Hematopoietic multipotent progenitor cell (in vitro differentiated cells): ENCODE results near the gene ASB16. TPM values are rescaled to one million over a fixed set of nuclear protein-coding genes. Genes with fewer than 3 reads are reported as not detected.
"Not testable (repeated sequence)": the region's sequence is repeated elsewhere in the genome, so short reads cannot be mapped to it uniquely, and the experiment has no call there.

Experiments used
- DNase-seq, 3 donors: peaks; one replicate each; pipeline ENCODE4 v3.0.0-alpha.2; 2011 to 2015; ENCODE audit warnings: low read depth in 2 of 3, low spot score in 2 of 3
- total RNA-seq: library from RNA; depleted of rRNA; stranded (reverse); fragments of >200 nt; gene quantifications from one replicate; pipeline ENCODE4 v1.2.3, GENCODE V29; 2012

The ASB16 gene
- total RNA-seq, 1 donor, result not detected

- no peak for DNase-seq
Observed at GRCh38 chr17:44146375-44147346, 23.8 kb upstream of the ASB16 start.

DNA sequence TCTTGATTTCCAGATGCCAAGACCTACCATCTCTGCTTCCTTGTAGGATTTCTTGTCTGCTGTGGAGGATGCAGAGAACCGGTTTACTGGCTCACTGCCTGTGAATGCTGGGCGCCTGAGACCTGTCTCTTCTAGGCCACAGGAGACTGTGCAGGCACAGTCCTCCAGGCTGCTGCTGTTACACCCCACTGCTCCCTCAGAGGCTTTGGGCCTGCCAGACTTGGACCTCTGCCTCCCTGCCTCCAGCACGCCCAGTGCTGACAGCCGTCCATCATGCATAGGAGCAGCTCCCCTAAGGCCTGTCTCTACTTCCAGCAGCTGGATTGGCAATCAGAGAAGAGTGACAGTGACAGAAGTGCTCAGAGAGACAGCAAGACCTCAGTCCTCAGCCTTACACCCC is 22.7 kb upstream of the ASB16 start:
- DNase-seq, result no peak

GRCh38 chr17:44149066-44149465 is 21.4 kb upstream of the ASB16 start:
- DNase-seq, result not testable (repeated sequence)

GRCh38 chr17:44149750-44150329 is 20.7 kb upstream of the ASB16 start:
- DNase-seq, result no peak

GRCh38 chr17:44152875-44153274 is 17.6 kb upstream of the ASB16 start:
- no peak for DNase-seq

GRCh38 chr17:44155488-44155887 is 15.0 kb upstream of the ASB16 start:
- no peak for DNase-seq

GRCh38 chr17:44159519-44160210 is 10.8 kb upstream of the ASB16 start:
- DNase-seq, result no peak

DNA sequence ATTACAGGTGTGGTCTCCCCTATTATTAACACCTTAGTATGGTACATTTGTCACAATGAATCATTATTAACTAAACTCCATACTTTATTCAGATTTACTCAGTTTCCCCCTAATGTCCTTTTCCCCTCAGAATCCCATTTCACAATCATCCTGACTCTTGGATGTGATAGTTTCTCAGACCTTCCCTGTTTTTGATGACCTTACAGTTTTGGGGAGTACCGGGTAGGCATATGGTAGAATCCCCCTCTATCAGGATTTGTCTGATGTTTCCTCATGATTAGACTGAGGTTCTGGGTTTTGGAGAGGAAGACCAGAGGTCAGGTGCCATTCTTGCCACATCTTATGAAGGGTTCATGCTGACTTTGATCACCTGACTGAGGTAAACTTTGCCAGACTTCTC is 6.0 kb upstream of the ASB16 start:
- no peak for DNase-seq

DNA sequence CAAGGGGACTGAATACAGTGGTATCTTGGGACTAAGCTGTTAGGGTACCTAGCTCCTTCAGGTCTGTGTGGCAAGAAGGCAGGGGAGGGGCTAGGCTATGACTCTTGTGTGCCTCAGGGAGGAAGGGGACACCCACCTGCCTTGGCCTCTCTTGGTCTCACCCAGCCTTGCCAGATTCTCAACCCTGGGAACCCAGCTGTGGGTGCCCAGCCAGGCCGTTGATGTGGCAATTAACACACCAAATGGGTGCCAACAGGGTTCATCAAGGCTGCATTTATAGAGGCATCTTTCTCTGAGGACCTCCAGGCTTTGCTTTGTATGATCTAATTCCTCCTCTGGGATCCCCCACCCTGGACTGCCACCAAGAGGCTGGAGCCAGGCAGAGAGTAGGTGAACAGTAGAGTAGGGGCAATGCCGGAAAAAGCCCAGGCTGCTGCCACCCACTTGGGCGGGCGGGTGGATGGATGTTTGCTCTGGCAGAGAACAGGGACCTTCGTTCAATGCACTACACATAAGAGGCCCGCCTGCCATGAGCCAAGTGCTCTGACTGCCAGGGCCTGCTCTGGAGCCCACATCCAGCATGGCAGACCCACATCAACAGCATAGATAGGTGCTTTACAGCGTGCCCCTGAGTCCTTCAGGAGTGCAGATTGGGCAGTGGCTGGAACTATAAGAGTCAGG is 3.2 kb upstream of the ASB16 start:
- no peak for DNase-seq

DNA sequence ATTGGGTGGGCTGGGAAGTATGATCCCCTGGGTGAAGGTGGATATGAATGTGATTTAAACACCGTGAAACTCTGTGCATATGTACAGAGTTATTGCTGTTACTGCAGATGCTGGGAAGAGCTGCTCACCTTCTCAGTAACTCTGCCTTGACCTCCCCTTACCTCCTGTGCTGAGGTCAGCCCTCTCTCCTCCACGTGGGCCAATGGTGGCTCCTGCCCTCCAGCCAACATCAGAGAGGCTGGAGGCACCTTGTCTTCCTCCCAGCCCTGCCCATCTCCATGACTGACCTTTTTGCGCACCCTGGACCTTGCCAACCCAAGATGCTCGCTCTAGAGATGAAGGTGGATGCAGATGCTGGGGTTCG is 387 bp upstream of the ASB16 start:
- DNase-seq, result no peak

GRCh38 chr17:44171931-44172455 is 1.5 kb downstream of the ASB16 start:
- no peak for DNase-seq

GRCh38 chr17:44174427-44174826 is 3.9 kb downstream of the ASB16 start:
- DNase-seq, result no peak

DNA sequence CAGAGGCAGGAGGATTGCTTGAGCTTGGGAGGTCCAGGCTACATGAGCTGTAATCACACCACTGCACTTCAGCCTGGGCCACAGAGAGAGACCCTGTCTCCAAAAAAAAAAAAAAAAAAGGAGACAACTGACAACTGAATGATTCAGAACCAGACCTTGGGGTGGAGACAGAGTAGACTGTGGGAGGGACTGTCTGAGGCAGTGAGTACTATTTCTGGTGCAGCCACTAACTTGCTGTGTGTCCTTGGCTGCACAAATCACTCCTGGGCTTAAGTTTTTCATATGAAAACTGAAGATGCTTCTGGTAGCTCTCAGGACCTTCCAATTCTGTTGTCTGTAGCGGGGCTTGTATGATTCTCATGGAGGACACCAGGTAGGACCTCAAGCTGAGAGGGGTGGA is 5.8 kb downstream of the ASB16 start:
- DNase-seq, result no peak

- no peak for DNase-seq
Observed at GRCh38 chr17:44176671-44177501, 6.4 kb downstream of the ASB16 start.

- no peak for DNase-seq
Observed at GRCh38 chr17:44177640-44178039, 7.1 kb downstream of the ASB16 start.

GRCh38 chr17:44178133-44178532 is 7.6 kb downstream of the ASB16 start:
- DNase-seq, result no peak

GRCh38 chr17:44183024-44183423 is 12.5 kb downstream of the ASB16 start:
- no peak for DNase-seq

DNA sequence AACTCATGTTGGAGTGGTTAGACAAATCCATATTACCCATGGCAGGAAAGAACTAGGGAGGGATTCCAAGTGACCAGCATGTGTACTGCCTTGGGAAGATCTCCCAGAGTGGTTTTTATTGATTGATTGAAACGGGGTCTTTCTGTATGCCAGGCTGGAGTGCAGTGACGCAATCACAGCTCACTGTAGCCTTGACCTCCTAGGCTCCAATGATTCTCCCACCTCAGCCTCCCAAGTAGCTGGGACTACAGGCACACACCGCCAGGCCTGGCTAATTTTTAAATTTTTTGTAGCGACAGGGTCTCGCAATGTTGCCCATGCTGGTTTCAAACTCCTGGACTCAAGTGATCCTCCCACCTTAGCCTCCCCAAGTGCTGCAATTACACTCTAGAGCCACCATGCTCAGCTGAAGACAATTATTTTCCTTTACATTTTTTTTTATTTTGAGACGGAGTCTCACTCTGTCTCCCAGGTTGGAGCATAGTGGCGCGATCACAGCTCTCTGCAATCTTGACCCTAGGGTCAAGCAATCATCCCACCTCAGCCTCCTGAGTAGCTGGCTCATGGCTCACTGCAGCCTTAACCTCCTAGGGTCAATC is 13.8 kb downstream of the ASB16 start:
- no peak for DNase-seq

DNA sequence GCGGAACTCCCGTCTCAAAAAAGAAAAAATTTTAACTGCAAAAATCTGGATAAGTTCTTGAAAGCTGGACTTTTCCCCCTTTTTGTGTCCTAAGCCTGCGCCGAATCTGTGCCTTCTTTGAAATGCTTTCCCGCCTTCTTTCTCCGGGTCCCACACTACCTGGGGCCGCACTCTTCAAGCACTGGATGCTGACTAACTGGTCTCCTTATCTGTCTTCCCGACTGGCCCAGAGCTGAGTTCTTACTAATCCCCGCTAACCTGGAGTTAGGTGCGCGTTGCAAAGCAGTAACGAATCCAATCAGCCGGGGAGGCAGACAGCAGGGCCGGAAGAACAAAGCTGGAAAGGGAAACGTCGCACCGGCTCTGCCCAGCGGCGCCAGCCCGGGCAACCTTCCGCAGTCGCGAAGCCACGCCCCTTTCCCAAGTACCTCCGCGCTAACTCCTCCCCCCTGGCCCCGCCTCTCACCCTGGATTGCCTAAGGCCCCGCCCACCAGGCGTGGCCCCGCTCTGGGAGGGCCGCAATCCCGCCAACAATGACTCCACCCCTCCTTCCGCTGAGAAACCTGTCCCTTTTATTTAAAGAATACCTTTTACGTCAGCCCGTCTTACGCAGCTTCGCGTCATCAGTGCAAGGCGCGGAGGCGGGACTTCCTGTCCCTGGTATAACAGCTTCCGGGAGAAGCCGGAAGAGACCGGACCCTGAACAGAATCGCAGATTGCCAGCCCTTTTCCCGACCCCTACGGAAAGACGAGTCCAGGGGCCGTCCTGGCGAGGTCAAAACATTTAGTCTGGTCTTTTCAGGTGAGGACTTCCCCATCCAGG is 16.0 kb downstream of the ASB16 start, which contains the start of gene TMUB2:
Gene TMUB2 (plus strand): TSS at position 666 of the 824 bp plus-strand sequence. CDS start 737 bp downstream, outside the sequence.
- DNase-seq, result peak; percentile 99
